Ecto neural progenitor cell (in vitro differentiated cells): Measurements from ENCODE around the gene NR5A2.

Source experiments
- DNase-seq: peaks from one replicate; pipeline ENCODE4 v3.0.0-alpha.2; 2018; ENCODE audit warnings: low spot score

The NR5A2 gene

DNA sequence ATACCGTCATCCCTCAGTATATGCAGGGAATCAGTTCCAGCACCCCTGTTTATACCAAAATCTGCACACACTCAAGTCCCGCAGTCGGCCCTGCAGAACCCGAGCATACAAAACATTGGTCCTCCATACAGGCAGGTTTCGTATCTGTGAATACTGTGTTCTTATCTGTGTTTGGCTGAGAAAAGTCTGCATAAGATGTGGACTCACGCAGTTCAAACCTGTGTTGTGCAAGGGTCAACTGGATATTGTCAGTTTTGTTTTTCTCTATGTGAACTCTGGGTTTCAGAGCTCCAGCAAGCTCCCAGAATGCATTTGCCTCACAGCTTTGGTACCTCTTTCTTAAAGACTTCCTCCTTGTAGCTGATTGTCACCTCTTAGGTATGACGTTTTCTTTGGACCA lies 100.6 kb downstream of the NR5A2 start:
- no peak for DNase-seq

DNA sequence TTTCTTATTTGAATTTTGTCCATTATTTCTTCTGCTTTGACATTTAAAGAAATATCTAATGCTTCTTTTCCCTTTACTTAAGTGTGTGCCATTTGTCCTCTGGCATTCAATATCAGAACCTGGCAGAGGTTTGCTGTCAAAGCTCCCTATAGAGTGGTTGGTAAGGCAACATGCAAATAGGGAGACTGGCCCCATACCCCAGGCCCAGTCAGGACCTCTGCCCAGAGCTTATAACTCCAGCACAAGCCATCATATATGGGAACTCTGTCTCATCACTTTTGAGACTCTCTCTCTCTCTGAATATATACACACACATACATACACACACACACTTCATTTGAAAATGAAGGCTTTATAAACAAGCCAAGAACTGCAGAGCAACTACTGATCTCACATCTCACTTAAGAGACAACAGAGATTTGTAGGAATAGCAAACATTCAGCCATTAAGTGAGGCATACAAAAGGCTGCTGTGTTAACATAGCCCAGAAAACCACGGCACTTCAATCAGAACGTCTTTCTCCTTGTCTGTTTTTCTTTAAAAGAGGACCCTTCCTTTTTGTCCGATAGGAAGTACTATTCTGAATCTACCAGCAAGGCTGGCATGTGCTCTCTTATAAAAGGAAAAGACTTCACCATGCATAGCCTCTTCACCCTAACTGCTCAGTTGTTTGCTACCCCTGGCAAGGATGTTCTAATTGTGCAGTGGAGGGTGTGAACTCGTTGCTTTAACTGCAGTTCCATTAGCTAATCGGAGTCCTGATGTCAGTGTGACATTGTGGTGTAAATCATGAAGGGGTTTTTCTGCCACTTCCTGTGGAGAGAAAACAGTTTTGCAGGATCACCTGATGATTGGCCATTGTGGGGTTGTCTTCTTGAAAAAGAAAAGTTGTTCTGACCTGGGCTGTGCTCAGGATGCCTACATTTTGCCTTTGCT lies 101.7 kb downstream of the NR5A2 start:
- no peak for DNase-seq

DNA sequence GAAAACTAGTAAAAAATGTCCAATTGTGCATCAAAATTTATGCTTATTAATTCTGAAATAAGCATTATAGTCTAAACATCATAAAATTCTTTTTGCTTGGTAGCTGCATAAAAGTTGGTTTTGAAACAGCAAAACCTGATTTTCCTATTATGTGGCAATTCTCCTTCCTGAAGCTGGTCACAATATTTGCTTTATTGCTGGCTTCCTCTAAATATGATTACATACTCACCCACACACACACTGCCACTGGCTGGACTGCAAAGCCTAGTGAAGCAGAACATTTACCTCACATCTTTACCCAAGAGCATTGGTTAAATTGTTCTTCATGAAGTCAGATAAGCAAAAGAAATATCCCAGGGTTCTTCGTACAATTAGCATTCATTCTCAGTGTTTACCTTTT lies 103.0 kb downstream of the NR5A2 start:
- DNase-seq, result no peak

- DNase-seq, result no peak
Measured at GRCh38 chr1:200131551-200132125, 104.1 kb downstream of the NR5A2 start.

- DNase-seq, result no peak
Measured at GRCh38 chr1:200133123-200133522, 105.6 kb downstream of the NR5A2 start.

GRCh38 chr1:200134116-200134515 lies 106.6 kb downstream of the NR5A2 start:
- no peak for DNase-seq

GRCh38 chr1:200136384-200136783 lies 108.9 kb downstream of the NR5A2 start:
- no peak for DNase-seq

DNA sequence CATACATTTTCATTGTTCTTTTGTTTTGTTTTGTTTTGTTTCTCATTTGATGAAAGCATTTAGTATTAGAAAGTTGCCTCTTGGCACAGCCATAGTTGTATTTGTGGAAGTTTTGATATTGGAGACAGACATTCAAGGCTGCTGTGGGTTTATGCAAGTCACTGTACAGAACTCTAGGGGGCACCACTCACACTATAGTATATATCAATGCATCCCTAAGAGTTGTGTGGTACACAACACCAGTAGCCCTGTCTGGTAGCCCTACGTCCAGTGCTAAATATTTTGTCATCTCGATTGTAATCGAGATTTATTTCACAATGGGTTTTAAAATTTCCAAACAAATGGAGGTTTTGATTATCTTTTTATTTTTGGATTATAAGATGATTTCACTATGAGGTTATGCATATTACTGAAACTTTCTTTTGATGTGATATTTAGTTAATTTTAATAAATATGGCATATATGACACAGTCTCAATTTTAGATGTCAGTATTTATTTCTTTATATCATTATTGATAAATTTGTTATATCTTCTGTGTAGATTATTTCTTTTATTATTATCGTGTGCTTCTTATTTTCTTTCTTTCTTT lies 112.2 kb downstream of the NR5A2 start:
- no peak for DNase-seq

DNA sequence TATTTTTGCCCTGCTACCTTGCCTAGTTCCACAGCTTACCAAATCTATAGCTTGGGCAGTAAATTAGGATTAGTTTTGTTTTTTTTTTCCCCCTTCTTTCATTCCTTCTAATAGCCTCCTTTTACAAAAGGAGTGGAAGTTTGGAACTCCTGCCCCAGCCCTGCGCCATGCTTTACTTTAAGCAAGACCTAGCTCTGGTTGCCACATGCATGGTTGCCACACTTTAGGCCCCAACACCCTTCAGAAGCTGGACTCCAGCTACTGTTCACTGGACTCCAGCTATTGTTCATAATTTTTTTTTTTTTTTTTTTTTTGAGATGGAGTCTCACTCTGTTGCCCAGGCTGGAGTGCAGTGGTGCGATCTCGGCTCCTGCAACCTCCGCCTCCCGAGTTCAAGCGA lies 115.8 kb downstream of the NR5A2 start:
- no peak for DNase-seq

GRCh38 chr1:200146100-200146499 lies 118.6 kb downstream of the NR5A2 start:
- no peak for DNase-seq

- DNase-seq, result no peak
Measured at GRCh38 chr1:200147094-200147493, 119.6 kb downstream of the NR5A2 start.

DNA sequence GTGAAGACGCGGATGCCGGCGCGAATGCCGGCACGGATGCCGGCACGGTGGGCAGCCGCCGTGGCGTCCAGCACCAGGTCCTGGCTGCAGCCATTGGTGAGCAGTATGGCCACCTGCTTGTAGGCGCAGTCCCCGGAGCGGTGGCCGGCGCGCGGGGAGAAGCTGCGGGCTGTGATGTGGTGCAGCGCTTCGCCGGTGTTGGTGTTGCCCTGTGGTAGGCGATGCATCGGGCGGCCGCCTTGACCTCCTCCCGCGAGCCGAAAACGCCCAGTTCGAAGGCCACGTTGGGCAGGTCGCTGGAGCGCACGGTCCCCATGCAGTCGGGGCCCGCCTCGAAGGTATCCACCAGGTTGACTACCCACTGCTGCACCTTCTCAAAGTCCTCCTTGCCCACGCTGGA lies 120.2 kb downstream of the NR5A2 start:
- no peak for DNase-seq

- DNase-seq, result no peak
Measured at GRCh38 chr1:200150006-200150405, 122.5 kb downstream of the NR5A2 start.

DNA sequence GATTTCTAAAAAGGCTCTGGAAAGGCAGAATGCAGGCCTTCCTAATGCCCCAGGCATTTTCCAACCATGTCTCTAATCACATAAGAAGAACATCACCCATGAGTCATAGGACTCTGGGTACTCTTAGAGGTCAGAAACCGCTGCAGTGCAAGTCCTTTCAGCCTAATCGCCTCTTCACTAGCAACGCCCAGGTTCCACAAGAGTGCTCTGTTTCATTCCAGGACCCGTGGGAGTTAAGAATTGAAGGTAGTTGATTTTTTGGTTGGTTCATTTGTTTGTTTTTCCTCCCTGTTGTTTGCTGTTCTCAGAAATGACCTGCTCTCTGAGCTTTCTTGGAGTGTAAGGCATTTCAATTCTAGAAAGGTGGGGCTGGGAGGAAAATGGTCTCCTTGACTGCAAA lies 123.2 kb downstream of the NR5A2 start:
- no peak for DNase-seq

GRCh38 chr1:200152336-200152735 lies 124.8 kb downstream of the NR5A2 start:
- no peak for DNase-seq

GRCh38 chr1:200153277-200154055 lies 126.0 kb downstream of the NR5A2 start:
- no peak for DNase-seq

DNA sequence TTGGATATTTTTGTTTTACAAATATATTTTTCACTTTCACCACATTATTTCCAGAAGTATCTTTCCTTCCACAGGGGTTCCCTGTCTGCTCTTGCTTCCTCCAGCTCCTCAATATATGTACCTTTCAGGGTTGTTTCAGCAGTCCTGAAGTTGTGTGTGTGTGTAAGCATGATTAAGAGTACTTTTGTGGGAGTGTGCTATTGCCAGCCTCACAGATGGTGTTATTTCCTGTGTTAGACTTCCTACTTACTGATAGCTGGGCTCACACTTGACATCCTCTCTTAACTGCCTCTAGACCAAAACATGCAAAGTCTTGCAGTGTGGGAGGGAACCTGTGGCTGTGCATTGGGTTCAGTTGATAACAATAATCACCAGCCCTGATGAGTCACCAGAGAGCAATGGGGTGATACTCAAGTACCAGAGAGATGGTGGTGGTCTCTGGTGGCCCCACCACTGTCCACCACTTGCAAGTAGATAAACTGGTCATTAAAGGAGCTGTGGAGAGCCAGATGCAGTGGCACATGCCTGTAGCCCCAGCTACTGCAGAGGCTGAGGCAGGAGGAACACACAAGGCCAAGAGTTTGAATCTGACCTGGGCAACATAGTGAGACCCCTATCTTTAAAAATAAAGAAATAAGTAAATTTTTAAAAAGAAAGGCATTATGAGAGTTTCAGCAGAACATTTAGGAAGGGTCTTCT lies 126.7 kb downstream of the NR5A2 start:
- no peak for DNase-seq

DNA sequence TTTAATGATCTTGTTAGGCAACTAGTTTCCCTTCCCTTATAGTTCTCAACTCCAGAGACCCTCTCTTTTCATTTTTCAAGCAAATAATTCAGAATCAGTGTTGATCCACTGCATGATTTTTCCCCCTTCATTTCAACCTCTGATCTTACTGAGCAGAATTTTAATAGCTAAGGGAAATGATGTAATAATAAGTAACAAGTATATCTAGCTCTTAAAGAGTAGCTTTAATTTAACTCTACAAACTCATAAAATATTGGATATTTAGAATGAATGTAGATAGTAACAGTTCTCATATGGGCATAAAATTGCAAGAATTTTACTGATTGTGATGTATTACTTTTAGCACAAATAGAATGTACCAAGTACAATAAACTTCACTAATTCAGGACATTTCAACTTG lies 130.2 kb downstream of the NR5A2 start:
- no peak for DNase-seq

DNA sequence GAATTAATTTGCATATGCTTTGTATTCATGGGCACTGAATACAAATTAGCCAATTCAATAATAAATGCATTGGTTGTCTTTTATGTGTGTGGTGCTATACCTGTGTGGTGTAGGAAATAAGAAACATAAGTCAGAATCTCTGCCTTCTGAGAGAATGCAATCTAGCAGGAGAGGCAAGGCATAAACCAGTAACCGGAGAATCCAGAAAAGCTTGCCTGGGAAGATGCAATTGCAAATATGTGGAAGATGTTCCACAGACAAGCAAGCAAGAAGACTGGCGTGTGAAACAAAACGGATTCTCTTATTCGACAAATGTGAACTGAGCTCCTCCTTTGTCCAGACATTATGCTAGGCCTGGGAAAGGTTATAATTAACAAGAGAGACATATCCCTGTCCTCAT lies 134.3 kb downstream of the NR5A2 start:
- no peak for DNase-seq

- no peak for DNase-seq
Measured at GRCh38 chr1:200162258-200162657, 134.7 kb downstream of the NR5A2 start.

- no peak for DNase-seq
Measured at GRCh38 chr1:200162877-200163276, 135.4 kb downstream of the NR5A2 start.

- no peak for DNase-seq
Measured at GRCh38 chr1:200163911-200164310, 136.4 kb downstream of the NR5A2 start.
